LNCaP clone FGC (cell line): Measurements from ENCODE around the gene CFDP1.

Experiments
- DNase-seq: peaks from one replicate; pipeline ENCODE4 v3.0.0-alpha.2; 2011; ENCODE audit warnings: low read depth
- H3K4me3 ChIP-seq: 2 replicates; pipeline ENCODE4 v1.5.1; 2011; ENCODE audit warnings: mild to moderate bottlenecking, low read depth, low read length, control low read depth
- CTCF ChIP-seq: IDR thresholded peaks from 2 replicates; pipeline ENCODE4 v1.5.1; 2012; ENCODE audit warnings: mild to moderate bottlenecking; ENCODE audit not compliant: control insufficient read depth, insufficient read depth; ENCODE audit errors: extremely low read depth

Gene CFDP1

DNA sequence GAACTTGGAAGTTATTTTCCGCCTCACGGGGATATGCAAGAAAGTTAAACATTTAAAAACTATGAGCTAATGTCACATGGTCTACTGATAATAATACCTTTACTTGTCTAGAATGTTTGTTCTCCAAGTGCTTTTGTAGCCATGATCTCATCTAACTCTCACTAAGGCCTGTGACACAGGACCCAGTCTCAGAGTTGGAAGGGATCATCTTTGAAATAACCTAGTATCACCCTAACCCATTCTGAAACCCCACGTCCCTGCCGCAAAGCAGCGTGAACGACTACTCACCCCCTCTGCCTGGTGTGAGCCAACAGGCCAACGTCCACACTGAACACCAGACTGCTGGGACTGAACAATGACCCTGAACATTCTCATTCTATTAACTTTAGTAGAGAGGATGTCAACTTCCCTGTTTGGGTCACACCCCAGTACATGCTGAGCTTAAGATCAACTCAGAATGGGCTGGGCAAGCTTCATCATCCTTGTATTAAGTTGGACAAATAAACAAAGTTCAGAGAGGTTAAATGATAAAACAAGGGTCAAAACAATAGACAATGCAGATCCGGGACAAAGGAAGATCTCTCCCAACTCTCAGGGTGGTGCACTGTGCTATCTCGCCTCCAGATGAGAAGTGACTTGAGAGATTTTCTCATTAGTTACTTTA, 127.1 kb downstream of the CFDP1 start:
- DNase-seq: no peak
- H3K4me3 ChIP-seq: no peak overlapping the region
- no peak for TF ChIP-seq CTCF

DNA sequence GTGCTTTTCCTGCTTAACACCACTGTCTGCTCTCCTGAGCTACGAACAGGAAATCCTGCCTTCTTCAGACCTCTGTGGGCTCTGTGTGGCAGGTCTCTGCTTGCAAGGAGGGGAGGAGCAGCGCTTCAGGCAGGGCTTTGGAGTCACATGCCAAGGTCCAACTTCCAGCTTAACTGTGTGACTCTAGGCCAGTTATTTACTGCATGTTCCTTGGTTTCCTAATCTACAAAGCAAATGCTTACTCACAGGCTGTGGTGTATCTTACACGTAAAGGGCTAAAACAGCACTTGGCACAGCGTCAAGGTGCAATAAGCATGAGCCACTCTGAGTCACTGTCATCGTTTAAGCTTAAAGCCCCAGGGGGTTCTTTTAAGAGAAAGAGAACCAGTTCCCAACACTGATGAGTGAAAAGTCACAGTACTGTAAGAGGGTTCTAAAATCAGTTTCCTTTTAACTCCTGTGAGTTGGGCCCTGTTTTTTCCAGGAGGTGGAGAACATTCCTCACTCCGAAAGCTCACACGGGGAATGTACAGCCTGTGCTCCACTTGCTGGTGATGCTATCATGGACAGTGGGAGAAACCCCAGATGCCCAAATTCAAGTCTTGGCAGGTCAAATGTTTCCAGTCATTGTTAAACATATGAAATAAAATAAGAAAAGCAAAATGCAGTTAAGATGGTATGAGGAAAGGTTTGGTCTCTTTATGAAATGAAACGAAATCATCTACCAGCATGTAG, 127.8 kb downstream of the CFDP1 start:
- peak; percentile 74 for DNase-seq
- H3K4me3 ChIP-seq: no peak overlapping the region
- TF ChIP-seq CTCF: no peak

- no peak for TF ChIP-seq CTCF
- DNase-seq: no peak
- H3K4me3 ChIP-seq: no peak overlapping the region
These were observed 128.6 kb downstream of the CFDP1 start for GRCh38 chr16:75304521-75305363.

- no peak overlapping the region for H3K4me3 ChIP-seq
- no peak for TF ChIP-seq CTCF
- DNase-seq: no peak
These were observed 131.5 kb downstream of the CFDP1 start for GRCh38 chr16:75301804-75302203.

DNA sequence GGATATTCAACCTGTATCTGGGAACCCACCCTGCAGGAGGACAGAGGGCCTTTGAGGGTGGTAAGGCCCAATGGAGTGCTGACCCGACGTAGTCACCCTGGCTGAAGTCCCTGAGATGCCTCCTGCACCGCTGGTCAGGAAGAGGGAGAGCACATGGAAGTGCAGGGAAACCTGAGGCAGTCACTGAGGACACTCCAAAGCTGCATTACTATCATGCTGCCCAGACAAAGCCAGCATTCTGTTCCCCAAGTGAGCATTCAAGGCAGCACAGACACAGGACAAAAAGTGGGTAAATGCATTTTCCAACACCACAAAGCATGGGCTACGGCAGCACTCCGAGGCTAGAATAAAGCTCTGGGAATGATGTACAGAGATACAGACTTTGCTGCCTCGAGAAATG, 135.0 kb downstream of the CFDP1 start:
- no peak for DNase-seq
- no peak overlapping the region for H3K4me3 ChIP-seq
- TF ChIP-seq CTCF: no peak

DNA sequence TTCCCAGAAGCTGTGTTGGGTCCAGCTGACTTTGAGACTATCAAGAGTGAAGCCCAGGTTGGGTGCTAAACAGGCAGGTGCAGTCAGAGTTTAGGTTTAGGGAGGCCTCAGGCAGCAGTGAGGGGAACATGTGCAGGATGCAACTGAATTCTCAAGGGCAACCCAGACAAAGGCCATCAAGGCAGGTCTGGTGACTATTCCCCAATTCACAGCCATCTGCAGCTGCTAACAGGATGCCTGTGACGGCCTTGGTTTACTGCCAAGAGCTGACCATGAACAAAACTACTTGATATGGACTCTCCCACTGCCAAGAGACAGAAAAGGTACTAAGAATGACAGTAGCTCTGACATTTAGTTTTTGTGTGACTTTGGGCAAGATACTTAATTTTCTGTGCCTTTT, 136.7 kb downstream of the CFDP1 start:
- H3K4me3 ChIP-seq: no peak overlapping the region
- no peak for DNase-seq
- no peak for TF ChIP-seq CTCF
